ENCODE results near the gene TUBB1.
"Not testable (repeated sequence)": the region's sequence is repeated elsewhere in the genome, so short reads cannot be mapped to it uniquely, and the experiment has no call there.

Gene TUBB1

GRCh38 chr20:59007665-59008511, 11.3 kb upstream of the TUBB1 start:
- in situ Hi-C loops (cut with HindIII; ENCODE audit: low sequenced_read_pairs): loop anchor here (5.0 kb wide), 1 partner anchor 204 kb away; no protein-coding TSS in a partner anchor
- TF ChIP-seq CTCF (IDR thresholded peaks at IDR 0.05; ENCODE audit: low read depth, low read length, missing control alignments): no peak
- DNase-seq (ENCODE audit: low read depth): no peak
- no peak overlapping the region for H3K4me3 ChIP-seq (ENCODE audit: low read depth, low read length)

GRCh38 chr20:59008715-59009336, 10.4 kb upstream of the TUBB1 start:
- no peak for DNase-seq (ENCODE audit: low read depth)
- H3K4me3 ChIP-seq (ENCODE audit: low read depth, low read length): no peak overlapping the region
- in situ Hi-C loops (cut with HindIII; ENCODE audit: low sequenced_read_pairs): loop anchor here (5.0 kb wide), 1 partner anchor 203 kb away; no protein-coding TSS in a partner anchor
- no peak for TF ChIP-seq CTCF (IDR thresholded peaks at IDR 0.05; ENCODE audit: low read depth, low read length, missing control alignments)

- DNase-seq (ENCODE audit: low read depth): no peak
- no peak overlapping the region for H3K4me3 ChIP-seq (ENCODE audit: low read depth, low read length)
- in situ Hi-C loops (cut with HindIII; ENCODE audit: low sequenced_read_pairs): no loop called here
- no peak for TF ChIP-seq CTCF (IDR thresholded peaks at IDR 0.05; ENCODE audit: low read depth, low read length, missing control alignments)
Observed at GRCh38 chr20:59010321-59010994, 8.8 kb upstream of the TUBB1 start.

GRCh38 chr20:59010995-59011873, 8.0 kb upstream of the TUBB1 start:
- DNase-seq (ENCODE audit: low read depth): peak; percentile 89
- no peak for TF ChIP-seq CTCF (IDR thresholded peaks at IDR 0.05; ENCODE audit: low read depth, low read length, missing control alignments)
- no peak overlapping the region for H3K4me3 ChIP-seq (ENCODE audit: low read depth, low read length)
- in situ Hi-C loops (cut with HindIII; ENCODE audit: low sequenced_read_pairs): no loop called here

- in situ Hi-C loops (cut with HindIII; ENCODE audit: low sequenced_read_pairs); H3K4me3 ChIP-seq (ENCODE audit: low read depth, low read length); DNase-seq (ENCODE audit: low read depth): not testable (repeated sequence)
Observed at GRCh38 chr20:59011874-59012157, 7.4 kb upstream of the TUBB1 start.

GRCh38 chr20:59013031-59013951, 5.9 kb upstream of the TUBB1 start:
- no peak for DNase-seq (ENCODE audit: low read depth)
- H3K4me3 ChIP-seq (ENCODE audit: low read depth, low read length): no peak overlapping the region
- no peak for TF ChIP-seq CTCF (IDR thresholded peaks at IDR 0.05; ENCODE audit: low read depth, low read length, missing control alignments)
- in situ Hi-C loops (cut with HindIII; ENCODE audit: low sequenced_read_pairs): no loop called here
